GM13977 (cell line): ENCODE data around the gene KCNH8.
"Not testable (repeated sequence)": the region's sequence is repeated elsewhere in the genome, so short reads cannot be mapped to it uniquely, and the experiment has no call there.

ENCODE experiments used
- DNase-seq: peaks from one replicate; pipeline ENCODE4 v3.0.0; 2012; ENCODE audit warnings: low spot score
- CTCF ChIP-seq: IDR thresholded peaks from 2 replicates; pipeline ENCODE4 v1.5.1; 2012; ENCODE audit warnings: mild to moderate bottlenecking, control low read depth; ENCODE audit not compliant: insufficient read depth; ENCODE audit errors: extremely low read depth, missing control alignments
- in situ Hi-C: fragments of 300-500 bp; cut with MboI; formaldehyde crosslinking; loops from one replicate; pipeline ENCODE4 v1.12.0; 2022; ENCODE audit warnings: low sequenced_read_pairs, low pct_unique_long_range_greater_than_20kb, mixed read lengths, inconsistent platforms; ENCODE audit not compliant: unreplicated experiment

The KCNH8 gene

GRCh38 chr3:19220311-19220710, 72.0 kb downstream of the KCNH8 start:
- in situ Hi-C loops, result no loop called here
- TF ChIP-seq CTCF, result no peak
- DNase-seq, result no peak

DNA sequence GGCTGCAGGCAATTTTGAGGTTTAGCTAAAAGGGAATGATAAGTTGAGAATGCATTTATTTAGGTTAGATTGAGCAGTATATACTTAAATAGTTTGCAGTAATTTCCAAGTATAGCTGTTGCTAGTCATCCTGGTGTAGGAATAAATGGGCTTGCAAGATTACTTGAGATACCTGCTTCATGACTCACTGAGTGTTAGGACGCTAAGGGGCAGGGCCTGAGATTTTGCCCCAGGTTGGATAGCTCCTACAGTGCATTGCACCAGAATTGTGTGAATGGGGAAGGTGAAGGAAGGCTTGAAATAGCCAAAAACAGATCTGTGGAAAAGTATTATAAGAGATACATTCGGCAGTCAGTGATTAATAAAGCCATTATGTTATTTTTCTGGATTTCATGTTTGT, 72.8 kb downstream of the KCNH8 start:
- in situ Hi-C loops, result no loop called here
- no peak for TF ChIP-seq CTCF
- DNase-seq, result no peak

GRCh38 chr3:19226479-19226878, 78.2 kb downstream of the KCNH8 start:
- TF ChIP-seq CTCF, result no peak
- DNase-seq, result no peak
- in situ Hi-C loops, result no loop called here

GRCh38 chr3:19228167-19228566, 79.9 kb downstream of the KCNH8 start:
- in situ Hi-C loops, result no loop called here
- DNase-seq, result no peak

GRCh38 chr3:19229086-19229485, 80.8 kb downstream of the KCNH8 start:
- no peak for DNase-seq
- peak; percentile 14 for TF ChIP-seq CTCF
- in situ Hi-C loops, result no loop called here

More at GRCh38 chr3:19228167-19228566, 79.9 kb downstream of the KCNH8 start:
- TF ChIP-seq CTCF, result no peak

DNA sequence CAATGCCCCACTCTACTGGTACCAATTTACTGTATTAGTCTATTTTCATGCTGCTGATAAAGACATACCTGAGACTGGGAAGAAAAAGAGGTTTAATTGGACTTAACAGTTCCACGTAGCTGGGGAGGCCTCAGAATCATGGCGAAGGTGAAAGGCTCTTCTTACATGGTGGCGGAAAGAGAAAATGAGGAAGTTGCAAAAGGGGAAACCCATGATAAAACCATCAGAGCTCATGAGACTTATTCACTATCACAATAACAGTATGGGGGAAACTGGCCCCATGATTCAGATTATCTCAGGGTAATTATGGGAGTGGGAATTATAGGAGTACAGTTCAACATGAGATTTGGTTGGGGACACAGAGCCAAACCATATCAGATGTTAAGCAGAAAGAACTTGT, 81.6 kb downstream of the KCNH8 start:
- DNase-seq, in situ Hi-C loops: not testable (repeated sequence)

DNA sequence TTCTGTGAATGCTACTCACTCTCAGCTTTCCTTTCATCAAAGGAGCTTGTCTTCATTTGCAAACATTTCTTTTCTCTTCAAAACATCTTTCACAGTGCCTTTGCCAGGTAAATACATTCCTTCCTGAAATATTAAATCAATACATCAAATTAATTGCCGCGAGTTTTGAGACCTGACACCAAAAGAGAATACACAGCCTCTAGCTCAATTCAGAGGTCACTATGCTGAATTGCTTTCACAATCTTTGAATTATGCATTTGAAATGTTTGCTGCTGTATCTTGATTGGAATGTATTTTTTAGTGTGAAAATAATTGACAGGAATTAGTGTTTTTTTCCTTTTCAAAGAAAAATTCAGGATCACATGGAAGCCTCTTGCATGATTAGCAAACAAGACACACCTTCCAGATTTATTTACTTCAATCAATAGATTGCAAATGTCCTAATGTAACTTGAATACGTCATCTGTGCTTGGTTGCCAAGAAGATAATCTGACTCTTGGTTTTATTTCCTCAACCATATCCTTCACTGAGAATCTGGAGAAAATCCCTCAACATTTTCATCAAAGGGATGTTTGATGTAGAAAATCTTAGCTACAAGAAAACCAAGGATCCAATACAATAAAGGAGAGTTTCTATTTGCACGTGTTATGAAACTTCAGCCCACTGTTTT, 83.6 kb downstream of the KCNH8 start:
- DNase-seq, result no peak
- no peak for TF ChIP-seq CTCF
- in situ Hi-C loops, result no loop called here
